OCI-LY3 (cell line): ENCODE data around the gene LIME1.
"Not testable (repeated sequence)": the region's sequence is repeated elsewhere in the genome, so short reads cannot be mapped to it uniquely, and the experiment has no call there.

Source experiments
- H2AFZ ChIP-seq: fragments of 200-600, 300-600 bp; shearing (Covaris generic); 2 replicates; pipeline ENCODE4 v1.6.0; 2014; ENCODE audit warnings: antibody characterized with exemption, low read depth, low read length
- H3K27ac ChIP-seq: fragments of 200-600, 300-600 bp; sonication (generic); 2 replicates; pipeline ENCODE4 v1.5.1; 2014; ENCODE audit warnings: mild to moderate bottlenecking, low read length, moderate library complexity, mixed read lengths
- H3K27me3 ChIP-seq: fragments of 200-600, 300-600 bp; sonication (generic); 2 replicates; pipeline ENCODE4 v1.6.1; 2014; ENCODE audit warnings: low read depth, low read length, mixed read lengths
- H3K36me3 ChIP-seq: fragments of 200-600, 300-600 bp; sonication (generic); replicated peaks from 2 replicates; pipeline ENCODE3; 2014; ENCODE audit warnings: low read depth, low read length, mixed read lengths
- H3K4me1 ChIP-seq: fragments of 300-600, 200-600 bp; sonication (generic); 2 replicates; pipeline ENCODE4 v1.6.1; 2014; ENCODE audit warnings: low read length, mixed read lengths
- H3K4me2 ChIP-seq: fragments of 200-600, 300-600 bp; sonication (generic); 2 replicates; pipeline ENCODE4 v1.6.1; 2014; ENCODE audit warnings: low read length, mixed read lengths
- H3K4me3 ChIP-seq: fragments of 300-600, 200-600 bp; sonication (generic); 2 replicates; pipeline ENCODE4 v1.5.1; 2014; ENCODE audit warnings: antibody characterized with exemption, mild to moderate bottlenecking, low read length, moderate library complexity
- H3K79me2 ChIP-seq: fragments of 300-600, 200-600 bp; shearing (Covaris generic); 2 replicates; pipeline ENCODE4 v1.6.1; 2014; ENCODE audit warnings: mild to moderate bottlenecking, low read length, mixed read lengths
- H3K9ac ChIP-seq: fragments of 300-600, 200-600 bp; shearing (Covaris generic); 2 replicates; pipeline ENCODE4 v1.6.0; 2014; ENCODE audit warnings: mild to moderate bottlenecking, low read length, moderate library complexity
- H3K9me3 ChIP-seq: fragments of 200-600, 300-600 bp; shearing (Covaris generic); 2 replicates; pipeline ENCODE4 v1.6.1; 2014; ENCODE audit warnings: low read length, mixed read lengths; ENCODE audit not compliant: insufficient read depth
- H4K20me1 ChIP-seq: fragments of 200-600, 300-600 bp; sonication (generic); 2 replicates; pipeline ENCODE4 v1.6.1; 2016; ENCODE audit warnings: low read length, mixed read lengths; ENCODE audit not compliant: insufficient read depth
- EZH2phosphoT487 ChIP-seq: fragments of 200-600 bp; shearing (Covaris generic); IDR thresholded peaks from 2 replicates; pipeline ENCODE4 v1.6.1; 2018; ENCODE audit warnings: antibody characterized with exemption, mixed run types, low read depth
- TF ChIP-seq, protein P1 (sequence below): fragments of 200-600, 300-600 bp; sonication (generic); IDR thresholded peaks from 2 replicates; pipeline ENCODE4 v1.5.1; 2014; ENCODE audit warnings: antibody characterized with exemption, low read length, low read depth

The LIME1 gene

DNA sequence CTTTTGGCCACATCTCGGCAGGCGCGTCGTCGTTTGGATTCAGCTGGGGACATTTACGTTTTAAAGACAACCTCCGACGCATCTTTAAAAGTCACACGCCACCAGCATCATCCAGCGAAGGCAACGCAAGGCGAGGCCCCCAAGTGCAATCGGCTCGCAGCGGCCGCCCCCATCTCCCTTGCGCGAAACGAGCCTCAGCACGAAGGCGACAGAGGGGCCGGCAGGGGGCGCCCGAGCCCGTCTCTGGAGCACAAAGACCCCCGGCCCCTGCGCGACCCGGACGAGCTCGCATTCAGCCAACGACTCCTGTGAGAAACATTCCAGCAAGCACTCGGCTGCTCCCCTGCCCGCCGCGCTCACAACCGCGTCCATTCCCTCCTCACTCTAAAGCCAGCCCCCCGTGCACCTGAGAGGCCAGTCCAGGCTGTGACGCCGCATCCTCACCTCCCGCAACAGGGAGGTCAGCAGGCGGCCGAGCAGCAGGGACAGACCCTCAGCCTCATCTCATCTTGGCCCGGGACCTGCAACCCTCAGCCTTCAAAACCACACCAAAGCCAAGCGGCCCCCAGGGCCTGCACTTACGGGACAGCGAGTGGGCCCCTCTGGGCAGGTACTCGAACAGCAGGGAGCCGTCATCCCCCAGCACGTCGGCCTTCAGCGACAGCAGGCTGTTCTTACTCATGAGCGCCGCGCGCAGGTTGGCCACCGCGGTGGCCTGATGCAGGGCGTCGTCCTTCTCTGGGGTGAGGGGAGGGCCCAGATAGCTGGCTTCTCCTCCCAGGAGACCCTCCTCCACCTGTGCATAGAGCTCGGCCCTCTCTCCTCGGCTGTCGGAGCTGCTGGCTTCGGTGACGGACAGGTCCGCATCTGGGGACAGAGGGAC lies 38.9 kb downstream of the LIME1 start:
- H4K20me1 ChIP-seq = no peaks in the 10 kb centered on the region
- H3K27me3 ChIP-seq = no peaks in the 10 kb centered on the region
- no peak overlapping the region for H3K4me3 ChIP-seq
- TF ChIP-seq, protein P1, sequence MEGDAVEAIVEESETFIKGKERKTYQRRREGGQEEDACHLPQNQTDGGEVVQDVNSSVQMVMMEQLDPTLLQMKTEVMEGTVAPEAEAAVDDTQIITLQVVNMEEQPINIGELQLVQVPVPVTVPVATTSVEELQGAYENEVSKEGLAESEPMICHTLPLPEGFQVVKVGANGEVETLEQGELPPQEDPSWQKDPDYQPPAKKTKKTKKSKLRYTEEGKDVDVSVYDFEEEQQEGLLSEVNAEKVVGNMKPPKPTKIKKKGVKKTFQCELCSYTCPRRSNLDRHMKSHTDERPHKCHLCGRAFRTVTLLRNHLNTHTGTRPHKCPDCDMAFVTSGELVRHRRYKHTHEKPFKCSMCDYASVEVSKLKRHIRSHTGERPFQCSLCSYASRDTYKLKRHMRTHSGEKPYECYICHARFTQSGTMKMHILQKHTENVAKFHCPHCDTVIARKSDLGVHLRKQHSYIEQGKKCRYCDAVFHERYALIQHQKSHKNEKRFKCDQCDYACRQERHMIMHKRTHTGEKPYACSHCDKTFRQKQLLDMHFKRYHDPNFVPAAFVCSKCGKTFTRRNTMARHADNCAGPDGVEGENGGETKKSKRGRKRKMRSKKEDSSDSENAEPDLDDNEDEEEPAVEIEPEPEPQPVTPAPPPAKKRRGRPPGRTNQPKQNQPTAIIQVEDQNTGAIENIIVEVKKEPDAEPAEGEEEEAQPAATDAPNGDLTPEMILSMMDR = no peak
- no peak for TF ChIP-seq EZH2phosphoT487
- no peak overlapping the region for H3K27ac ChIP-seq
- no peaks in the 10 kb centered on the region for H3K36me3 ChIP-seq
- no peaks in the 10 kb centered on the region for H3K79me2 ChIP-seq
- no peak overlapping the region for H3K4me2 ChIP-seq
- H3K9me3 ChIP-seq = peaks cover 5% of the 10 kb centered on the region; the same call in 1 of the 2 replicates
- no peak overlapping the region for H2AFZ ChIP-seq
- H3K9ac ChIP-seq = no peak overlapping the region
- peaks cover 6% of the 10 kb centered on the region; the same call in 1 of the 2 replicates for H3K4me1 ChIP-seq

DNA sequence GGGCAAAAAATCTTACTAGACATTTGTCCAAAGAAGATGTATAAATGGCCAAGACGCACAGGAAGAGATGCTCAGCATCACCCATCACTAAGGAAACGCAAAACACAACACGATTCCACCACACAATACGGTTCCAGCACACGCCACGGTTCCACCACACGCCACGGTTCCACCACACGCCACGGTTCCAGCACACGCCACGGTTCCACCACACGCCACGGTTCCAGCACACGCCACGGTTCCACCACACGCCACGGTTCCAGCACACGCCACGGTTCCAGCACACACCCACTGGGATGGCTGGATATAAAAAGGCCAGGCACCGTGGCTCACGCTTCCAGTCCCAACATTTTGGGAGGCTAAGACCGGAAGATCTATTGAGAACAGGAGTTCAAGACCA lies 40.4 kb downstream of the LIME1 start:
- H3K36me3 ChIP-seq, H3K4me3 ChIP-seq, H3K27me3 ChIP-seq, H4K20me1 ChIP-seq, H3K27ac ChIP-seq, H3K4me2 ChIP-seq, H3K9ac ChIP-seq, H3K4me1 ChIP-seq, H3K9me3 ChIP-seq, H2AFZ ChIP-seq, H3K79me2 ChIP-seq: not testable (repeated sequence)

DNA sequence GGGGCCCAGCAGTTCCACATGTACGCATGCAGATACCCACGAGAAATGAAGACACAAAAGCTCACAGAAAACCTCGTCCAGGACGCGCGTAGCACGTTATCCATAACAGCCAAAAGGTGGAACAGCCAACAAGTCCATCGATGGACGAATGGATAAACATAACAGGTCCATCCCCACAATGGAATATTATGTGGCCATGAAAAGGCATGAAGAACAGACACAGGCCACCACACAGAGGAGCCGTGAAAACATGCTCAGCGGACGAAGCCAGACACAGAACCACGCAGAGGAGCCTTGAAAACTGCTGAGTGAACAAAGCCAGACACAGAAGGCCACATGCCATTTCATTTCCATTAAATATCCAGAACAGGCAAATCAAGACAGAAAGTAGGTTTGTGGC lies 41.1 kb downstream of the LIME1 start:
- no peak for TF ChIP-seq EZH2phosphoT487
- TF ChIP-seq, protein P1 = no peak
- Histone ChIP-seq H3K9ac (no peak overlapping the region), H3K27me3 (no peaks in the 10 kb centered on the region), H4K20me1 (no peaks in the 10 kb centered on the region), H3K36me3 (no peaks in the 10 kb centered on the region), H3K79me2 (no peaks in the 10 kb centered on the region), H3K4me3 (no peak overlapping the region), H3K4me1 (peaks cover 13% of the 10 kb centered on the region; the same call in 1 of the 2 replicates), H2AFZ (no peak overlapping the region), H3K4me2 (no peak overlapping the region), H3K9me3 (peaks cover 5% of the 10 kb centered on the region; the same call in 1 of the 2 replicates), H3K27ac (no peak overlapping the region)

DNA sequence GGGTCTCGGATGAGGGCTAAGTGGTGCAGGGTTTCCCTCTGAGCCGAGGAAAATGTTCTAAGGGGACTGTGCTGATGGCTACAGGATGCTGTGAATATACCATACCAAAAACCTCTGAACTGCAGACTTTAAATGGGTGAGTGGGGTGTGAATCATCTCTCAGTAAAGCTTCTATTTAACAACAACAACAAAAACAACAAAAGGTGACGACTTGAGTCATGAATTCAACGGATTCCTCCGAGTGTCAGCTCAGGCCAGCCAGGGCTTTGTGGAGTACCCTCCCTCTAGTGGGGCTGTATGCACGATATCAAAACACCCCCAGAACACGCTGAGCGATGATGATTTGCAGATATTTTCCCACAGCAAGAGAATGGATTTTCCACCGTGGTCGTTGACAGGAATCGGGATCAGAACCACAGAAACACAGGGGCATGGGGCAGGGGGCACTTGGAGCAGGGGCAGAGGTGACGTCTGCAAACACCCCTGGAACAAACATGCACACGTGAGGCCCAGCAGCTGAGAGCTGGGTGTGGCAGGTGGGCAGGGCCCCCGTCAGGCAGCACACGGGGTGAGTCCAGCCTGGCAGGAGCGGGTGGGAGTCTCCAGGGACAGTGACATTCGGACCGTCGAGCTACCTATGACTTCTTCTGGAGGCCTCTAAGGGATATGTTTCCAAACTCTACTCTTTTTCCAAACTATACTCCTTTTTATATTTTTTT lies 41.7 kb downstream of the LIME1 start:
- H3K9ac ChIP-seq = no peak overlapping the region
- no peaks in the 10 kb centered on the region for H3K27me3 ChIP-seq
- no peaks in the 10 kb centered on the region for H3K79me2 ChIP-seq
- H3K27ac ChIP-seq = no peak overlapping the region
- no peak overlapping the region for H3K4me3 ChIP-seq
- no peak overlapping the region for H2AFZ ChIP-seq
- H3K4me1 ChIP-seq = peaks cover 13% of the 10 kb centered on the region; the same call in 1 of the 2 replicates
- TF ChIP-seq, protein P1 = no peak
- no peak for TF ChIP-seq EZH2phosphoT487
- H3K4me2 ChIP-seq = no peak overlapping the region
- no peaks in the 10 kb centered on the region for H3K36me3 ChIP-seq
- peaks cover 5% of the 10 kb centered on the region; the same call in 1 of the 2 replicates for H3K9me3 ChIP-seq
- no peaks in the 10 kb centered on the region for H4K20me1 ChIP-seq
